HL-60/S4 treated with phorbol 12-myristate 13-acetate at 8.2 ng/mL for 4 days and 3 days (cell line): Measurements from ENCODE around the gene CPN2.

Experiments used
- in situ Hi-C: fragments of 300-500 bp; cut with MboI; formaldehyde crosslinking; loops from 2 replicates; pipeline ENCODE4 v1.15.0; 2022; ENCODE audit warnings: low sequenced_read_pairs

The CPN2 gene

GRCh38 chr3:194351080-194351672 is at the start of gene CPN2:
Gene CPN2 (minus strand): TSS chr3:194351328. CDS start chr3:194342702, 8,626 bp downstream.
- in situ Hi-C loops = no loop called here

- in situ Hi-C loops = no loop called here
Measured at GRCh38 chr3:194399874-194400411, 48.8 kb upstream of the CPN2 start.

DNA sequence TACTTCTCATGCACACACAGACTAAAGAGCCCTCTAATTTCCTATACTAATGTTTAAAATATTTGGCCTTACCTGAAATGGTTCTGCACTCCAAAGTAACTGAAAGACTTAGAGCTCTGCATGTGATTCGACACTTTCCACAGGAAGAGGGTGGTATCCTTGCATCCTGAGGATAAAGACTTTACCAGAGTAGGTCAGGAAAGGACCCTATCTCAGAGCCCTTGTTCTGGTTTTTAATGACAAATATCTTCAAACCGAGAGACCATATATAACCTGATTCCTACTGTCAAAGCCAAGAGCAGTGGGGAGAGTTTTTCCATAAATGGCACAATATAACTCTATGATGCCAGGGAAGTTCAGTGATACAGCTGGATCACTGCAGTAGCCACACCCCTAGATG is 48.0 kb upstream of the CPN2 start, which contains the start of gene GP5:
Gene GP5, minus strand, starts transcription at position 101 of the 400 bp plus-strand sequence. CDS start 984 bp downstream, outside the sequence.
- in situ Hi-C loops = no loop called here

DNA sequence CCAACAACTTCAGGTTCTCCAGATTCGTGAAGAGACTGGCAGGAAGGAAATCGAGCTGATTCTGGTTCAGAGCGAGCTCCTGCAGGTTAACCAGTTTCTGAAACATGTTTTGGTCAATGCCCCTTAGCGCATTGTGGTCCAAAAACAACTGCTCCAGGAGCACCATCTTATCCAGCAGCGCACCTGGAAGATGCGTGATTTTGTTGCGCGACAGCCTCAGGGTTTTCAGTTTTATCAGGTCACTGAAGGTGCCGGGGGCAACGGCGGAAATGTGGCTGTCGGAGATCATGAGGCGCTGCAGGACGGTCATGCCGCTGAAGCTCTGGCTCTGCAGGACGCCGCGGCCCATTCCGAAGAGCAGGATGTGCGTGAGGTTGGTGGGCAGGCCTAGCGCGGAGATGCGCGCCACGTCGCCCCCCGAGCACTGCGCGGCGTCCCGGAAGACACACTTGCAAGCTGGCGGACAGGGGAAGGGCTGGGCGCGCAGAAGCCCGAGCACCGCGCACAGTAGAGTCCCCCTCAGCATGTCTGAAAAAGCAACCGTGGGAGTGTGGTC is 46.7 kb upstream of the CPN2 start:
- in situ Hi-C loops = no loop called here

DNA sequence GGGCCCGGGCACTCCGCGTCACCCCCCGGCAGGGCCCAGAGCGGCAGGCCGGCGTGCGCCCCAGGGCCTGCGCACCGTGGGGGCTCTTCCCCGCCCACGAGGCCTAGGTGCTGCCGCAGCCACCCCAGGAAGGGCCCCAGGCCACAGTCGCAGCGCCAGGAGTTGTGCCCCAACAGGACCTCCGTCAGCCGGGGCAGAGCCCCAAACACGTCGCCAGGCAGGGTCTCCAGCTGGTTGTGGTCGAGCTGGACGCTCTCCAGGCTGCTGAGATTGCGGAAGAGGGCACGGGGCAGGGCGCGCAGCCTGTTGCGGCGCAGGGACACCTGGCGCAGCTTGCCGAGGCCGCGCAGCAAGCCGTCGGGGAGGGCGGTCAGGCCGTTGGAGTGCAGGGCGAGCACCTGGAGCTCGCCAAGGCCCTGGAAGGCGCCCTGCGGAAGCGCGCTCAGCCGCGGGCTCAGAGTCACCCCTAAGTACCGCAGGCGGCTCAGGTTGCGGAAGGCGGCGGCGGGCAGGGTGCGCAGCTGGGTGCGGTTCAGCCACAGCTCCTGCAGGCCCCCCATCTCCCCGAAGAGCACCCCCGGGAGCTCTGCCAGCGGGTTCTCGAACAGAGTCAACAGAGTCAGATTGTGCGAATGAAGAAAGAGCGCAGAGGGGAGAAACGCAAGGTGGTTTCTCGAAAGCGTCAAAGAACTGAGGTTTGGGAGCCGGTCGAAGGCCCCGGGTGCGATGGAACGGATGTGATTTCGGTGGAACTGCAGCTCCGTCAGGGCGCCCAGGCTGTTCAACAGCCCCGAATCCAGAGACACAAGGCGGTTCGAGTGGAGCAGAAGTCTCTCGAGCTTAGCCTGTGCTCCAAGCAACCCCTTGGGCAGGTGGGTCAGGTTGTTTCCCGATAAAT is 46.0 kb upstream of the CPN2 start:
- in situ Hi-C loops = no loop called here

DNA sequence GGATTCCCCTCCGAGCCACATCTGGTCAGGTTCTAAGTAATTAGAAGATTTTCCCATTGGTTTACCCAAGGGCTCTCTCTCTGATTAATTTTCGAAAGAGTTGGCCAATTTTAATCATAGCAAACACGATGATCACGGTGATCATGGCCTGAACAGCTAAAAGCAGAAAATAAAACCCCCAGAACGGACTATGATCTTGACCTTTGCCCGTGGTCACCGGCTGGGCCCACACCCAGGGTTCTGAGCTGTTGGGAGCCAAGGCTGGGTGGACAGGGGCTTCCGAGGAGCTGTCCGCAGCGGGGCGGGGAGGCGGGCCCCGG is 45.4 kb upstream of the CPN2 start:
- in situ Hi-C loops = no loop called here

DNA sequence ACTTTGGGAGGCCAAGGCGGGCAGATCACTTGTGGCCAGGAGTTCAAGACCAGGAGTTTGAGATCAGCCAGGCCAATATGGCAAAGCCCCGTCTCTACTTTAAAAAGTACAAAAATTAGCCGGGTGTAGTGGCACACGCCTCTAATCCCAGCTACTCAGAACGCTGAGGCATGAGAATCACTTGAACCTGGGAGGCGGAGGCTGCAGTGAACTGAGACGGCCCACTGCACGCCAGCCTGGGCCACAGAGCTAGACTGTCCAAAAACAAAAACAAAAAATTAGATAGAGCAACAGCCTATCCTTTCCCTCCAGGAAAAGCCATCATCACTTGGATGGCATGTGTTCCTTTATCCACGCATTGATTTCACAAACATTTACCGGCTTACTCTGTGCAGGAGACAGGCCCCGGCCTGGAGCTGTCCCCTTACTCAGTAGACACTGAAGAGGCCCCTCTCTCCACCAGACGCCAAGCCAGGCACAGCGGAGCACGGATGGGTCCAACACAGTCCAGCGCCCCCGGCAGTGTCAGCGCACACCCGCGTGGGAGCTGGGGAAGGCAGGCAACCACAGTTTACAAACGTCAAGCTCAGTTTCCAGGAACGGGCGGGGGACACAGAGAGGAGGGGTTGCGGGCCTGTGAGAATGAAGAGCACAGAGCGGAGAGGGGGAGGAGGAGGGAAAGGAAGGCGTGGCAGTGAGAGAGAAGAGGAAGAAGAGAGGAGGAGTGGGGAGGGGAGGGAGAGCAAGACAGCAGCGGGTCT is 44.8 kb upstream of the CPN2 start:
- in situ Hi-C loops = no loop called here

DNA sequence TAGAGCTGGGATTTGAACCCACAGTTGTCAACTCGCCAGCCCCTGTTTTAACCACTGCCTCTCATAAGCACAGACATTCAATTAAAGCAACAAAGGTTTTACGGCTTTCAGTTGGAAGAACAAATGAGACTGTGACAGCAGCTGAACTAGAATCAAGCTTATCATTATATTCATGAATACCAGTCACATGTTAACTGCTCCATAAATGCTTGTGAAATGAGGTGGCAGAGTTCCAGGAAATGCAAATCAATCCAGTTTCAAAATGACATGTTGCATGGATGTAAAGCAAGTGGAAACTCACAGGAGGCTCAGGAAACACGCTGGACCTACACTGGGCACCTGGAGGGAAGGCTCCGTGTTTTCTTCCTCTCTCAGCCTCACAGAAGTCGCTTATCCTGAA is 44.1 kb upstream of the CPN2 start:
- in situ Hi-C loops = no loop called here

DNA sequence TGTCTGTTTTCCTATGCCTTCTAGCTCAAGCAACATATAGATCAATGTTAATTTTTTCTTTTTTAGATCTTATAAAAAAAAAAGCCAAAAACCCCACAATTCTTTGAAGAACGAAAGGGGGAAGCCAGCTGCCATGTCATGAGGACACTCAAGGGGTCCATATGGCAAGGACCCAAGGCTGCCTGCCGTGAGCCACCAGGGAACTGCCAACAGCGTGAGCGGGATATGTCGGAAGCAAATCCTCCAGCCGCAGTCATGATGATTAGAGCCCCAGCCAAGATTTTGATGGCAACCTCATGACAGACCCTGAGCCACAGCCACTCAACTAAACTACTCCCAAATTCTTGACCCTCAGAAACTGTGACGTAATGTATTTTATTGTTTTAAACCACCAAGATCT is 41.4 kb upstream of the CPN2 start:
- in situ Hi-C loops = no loop called here

DNA sequence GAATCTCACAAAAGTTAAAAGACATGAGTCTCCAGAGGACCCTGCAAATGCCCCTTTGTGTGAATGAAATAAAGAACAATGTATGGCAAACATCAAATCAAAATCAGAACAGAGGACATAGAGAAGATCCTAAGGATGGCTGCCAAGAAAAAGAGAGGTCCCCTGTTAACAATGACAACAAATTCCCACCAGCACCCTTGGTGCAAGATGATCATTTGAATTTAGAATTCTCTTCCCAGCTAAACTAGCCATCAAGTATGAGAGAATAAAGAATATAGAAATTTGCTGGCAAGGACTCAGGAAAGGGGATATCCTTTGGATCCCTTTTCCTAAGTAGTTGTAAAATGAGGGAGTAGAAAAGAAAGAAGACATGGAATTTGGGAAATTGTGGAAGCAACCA is 39.7 kb upstream of the CPN2 start:
- in situ Hi-C loops = no loop called here

DNA sequence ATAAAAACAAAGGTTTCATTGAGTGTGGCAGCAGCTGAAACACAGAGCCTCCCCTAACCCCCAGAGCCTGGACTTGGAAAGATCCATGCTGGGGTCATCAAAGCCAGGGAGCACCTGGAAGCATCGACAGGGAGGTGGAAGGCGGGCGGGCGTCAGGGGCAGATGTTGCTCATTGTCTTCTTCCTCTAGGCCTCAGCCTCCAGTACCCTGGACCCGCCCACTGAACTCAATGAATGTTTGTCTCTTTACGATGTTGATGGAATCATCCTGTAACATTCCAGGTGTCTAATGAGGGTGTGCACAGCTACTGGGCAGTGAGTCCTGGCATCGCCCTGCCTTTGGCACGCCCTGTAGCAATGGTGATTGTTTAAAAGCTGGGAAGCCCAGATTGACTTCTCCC is 38.1 kb upstream of the CPN2 start:
- in situ Hi-C loops = no loop called here

DNA sequence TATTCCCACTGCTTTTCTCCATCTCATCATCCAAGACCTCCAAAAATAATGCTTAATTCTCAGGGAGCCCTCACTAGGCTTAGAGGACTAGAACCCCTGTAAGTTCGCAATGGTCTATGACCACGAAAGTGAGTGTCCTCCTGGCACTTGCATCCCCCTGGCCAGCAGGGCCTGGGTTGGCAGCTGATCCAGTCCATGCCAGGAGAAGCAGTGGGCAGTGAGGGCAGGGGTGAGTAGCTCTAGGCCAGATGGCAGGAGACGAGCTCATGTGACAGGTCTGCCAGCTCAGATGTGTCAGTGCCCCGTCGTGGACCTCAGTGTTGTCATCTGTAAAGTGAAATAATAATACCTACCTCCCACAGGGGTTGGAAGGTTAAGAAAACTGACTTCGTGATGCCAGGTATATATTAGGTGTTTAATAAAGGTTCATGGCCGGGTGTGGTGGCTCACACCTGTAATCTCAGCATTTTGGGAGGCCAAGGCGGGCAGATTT is 36.8 kb upstream of the CPN2 start:
- in situ Hi-C loops = no loop called here

- in situ Hi-C loops = no loop called here
Measured at GRCh38 chr3:194387276-194387675, 36.1 kb upstream of the CPN2 start.

GRCh38 chr3:194386648-194387047 is 35.5 kb upstream of the CPN2 start:
- in situ Hi-C loops = no loop called here

DNA sequence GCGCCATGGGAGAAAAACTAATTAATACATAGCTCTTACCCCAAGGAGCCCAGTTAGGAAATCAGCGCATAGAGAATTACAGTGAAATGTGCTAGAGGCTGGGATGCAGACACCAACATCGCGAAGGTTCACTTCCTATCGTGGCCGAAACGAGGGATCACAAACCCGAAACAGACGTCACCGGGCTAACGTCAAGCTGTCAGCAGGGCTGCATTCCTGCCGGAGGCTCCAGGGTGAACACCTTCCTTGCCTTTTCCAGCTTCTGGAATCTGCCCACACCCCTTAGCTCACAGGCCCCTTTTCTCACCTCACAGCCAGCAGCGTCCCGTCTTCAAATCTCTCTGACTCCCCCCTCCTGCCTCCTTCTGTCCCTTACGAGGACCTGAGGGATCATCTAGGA is 34.9 kb upstream of the CPN2 start:
- in situ Hi-C loops = no loop called here

GRCh38 chr3:194384569-194385001 is 33.5 kb upstream of the CPN2 start:
- in situ Hi-C loops = no loop called here

- in situ Hi-C loops = no loop called here
Measured at GRCh38 chr3:194384156-194384555, 33.0 kb upstream of the CPN2 start.

- in situ Hi-C loops = no loop called here
Measured at GRCh38 chr3:194383276-194383940, 32.3 kb upstream of the CPN2 start.

DNA sequence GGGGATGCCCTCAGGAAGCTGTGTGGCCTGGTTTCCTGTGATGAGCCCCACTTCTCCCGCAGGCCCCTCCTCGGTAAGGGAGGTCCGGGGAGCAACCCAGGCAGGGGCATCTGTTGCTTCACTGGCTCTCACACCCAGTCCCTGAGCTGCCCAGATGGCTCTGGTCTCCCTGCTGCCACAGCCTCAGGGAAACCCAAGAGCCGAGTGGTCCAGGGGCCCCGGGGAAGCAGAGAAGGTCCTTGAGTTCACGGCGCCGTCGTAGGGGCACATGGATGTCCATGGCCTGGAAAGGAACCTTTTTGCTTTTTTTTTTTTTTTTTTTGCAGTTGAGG is 31.7 kb upstream of the CPN2 start:
- in situ Hi-C loops = no loop called here

GRCh38 chr3:194382196-194382891 is 31.2 kb upstream of the CPN2 start:
- in situ Hi-C loops = no loop called here
